Measurements from ENCODE around the gene TSPAN14. TPM values are rescaled to one million over a fixed set of nuclear protein-coding genes. Genes with fewer than 3 reads are reported as not detected.

The TSPAN14 gene
- polyA plus RNA-seq, 2 donors: 50.6 to 63.2 TPM

GRCh38 chr10:80465839-80466590 lies 11.9 kb downstream of the TSPAN14 start:
- WGBS, 2 donors: 72 to 79% methylated on average over 10 of the region's 10 CpGs
- no peaks in the 10 kb centered on the region for H3K27me3 ChIP-seq (ENCODE audit: control insufficient read depth in 1 of 2, insufficient read depth in 2 of 2, low read length in 2 of 2)

GRCh38 chr10:80466724-80467326 lies 12.7 kb downstream of the TSPAN14 start:
- no peaks in the 10 kb centered on the region for H3K27me3 ChIP-seq (ENCODE audit: control insufficient read depth in 1 of 2, insufficient read depth in 2 of 2, low read length in 2 of 2)
- peaks cover 0 to 7% of the 10 kb centered on the region in 2 donors for H3K36me3 ChIP-seq (ENCODE audit: control insufficient read depth in 2 of 2, insufficient read depth in 2 of 2, low read length in 1 of 2)
- no peaks in the 10 kb centered on the region for H3K9me3 ChIP-seq (ENCODE audit: control insufficient read depth in 2 of 2, insufficient read depth in 1 of 2, low read depth in 1 of 2, low read length in 1 of 2)
- H3K4me1 ChIP-seq (ENCODE audit: control insufficient read depth in 2 of 2, insufficient read depth in 2 of 2, low read length in 1 of 2): peaks cover 22 to 47% of the 10 kb centered on the region in 2 donors
- H3K27ac ChIP-seq (ENCODE audit: low read depth in 2 of 2, low read length in 1 of 2): peak overlapping the region; percentile 78 to 86
- 64 to 69% methylated on average over 10 of the region's 10 CpGs for WGBS, 2 donors
- no peak overlapping the region for H3K4me3 ChIP-seq (ENCODE audit: low read depth in 1 of 2, low read length in 2 of 2)

More at GRCh38 chr10:80465839-80466590, 11.9 kb downstream of the TSPAN14 start:
- H3K4me1 ChIP-seq (ENCODE audit: control insufficient read depth in 2 of 2, insufficient read depth in 2 of 2, low read length in 1 of 2): peaks cover 22 to 47% of the 10 kb centered on the region in 2 donors
- peak overlapping the region; percentile 58 to 94 for H3K27ac ChIP-seq (ENCODE audit: low read depth in 2 of 2, low read length in 1 of 2)
- peaks cover 0 to 7% of the 10 kb centered on the region in 2 donors for H3K36me3 ChIP-seq (ENCODE audit: control insufficient read depth in 2 of 2, insufficient read depth in 2 of 2, low read length in 1 of 2)
- no peaks in the 10 kb centered on the region for H3K9me3 ChIP-seq (ENCODE audit: control insufficient read depth in 2 of 2, insufficient read depth in 1 of 2, low read depth in 1 of 2, low read length in 1 of 2)
- H3K4me3 ChIP-seq (ENCODE audit: low read depth in 1 of 2, low read length in 2 of 2): no peak overlapping the region

DNA sequence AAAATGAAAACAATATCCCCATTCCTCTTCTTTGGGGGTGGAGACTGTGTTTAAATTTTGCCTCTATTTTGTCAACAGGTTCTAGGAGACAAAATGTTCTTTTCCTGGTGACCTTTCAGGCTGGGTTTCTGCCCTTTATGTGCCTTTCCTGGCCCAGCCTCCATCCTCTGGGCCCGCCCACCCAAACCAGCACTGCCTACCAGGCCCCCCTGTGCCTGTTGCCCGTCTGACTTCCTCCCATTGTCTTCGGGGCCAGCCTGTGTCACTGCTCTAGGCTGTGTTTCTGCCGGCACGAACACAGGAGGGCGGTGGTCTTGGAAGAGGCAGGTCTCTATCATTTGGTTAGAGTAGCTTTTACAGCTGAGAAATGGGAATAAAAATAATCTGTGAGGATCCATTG lies 13.9 kb downstream of the TSPAN14 start:
- Histone ChIP-seq H3K27me3 (ENCODE audit: control insufficient read depth in 1 of 2, insufficient read depth in 2 of 2, low read length in 2 of 2) (no peaks in the 10 kb centered on the region), H3K36me3 (ENCODE audit: control insufficient read depth in 2 of 2, insufficient read depth in 2 of 2, low read length in 1 of 2) (peaks cover 0 to 8% of the 10 kb centered on the region in 2 donors), H3K27ac (ENCODE audit: low read depth in 2 of 2, low read length in 1 of 2) (peak overlapping the region; percentile 79 to 86), H3K4me3 (ENCODE audit: low read depth in 1 of 2, low read length in 2 of 2) (peak overlapping the region in 1 of 2 donors; percentile 28), H3K9me3 (ENCODE audit: control insufficient read depth in 2 of 2, insufficient read depth in 1 of 2, low read depth in 1 of 2, low read length in 1 of 2) (no peaks in the 10 kb centered on the region), H3K4me1 (ENCODE audit: control insufficient read depth in 2 of 2, insufficient read depth in 2 of 2, low read length in 1 of 2) (peaks cover 22 to 44% of the 10 kb centered on the region in 2 donors)
- 28 to 43% methylated on average over 6 of the region's 6 CpGs for WGBS, 2 donors

- 40 to 45% methylated on average over 7 of the region's 7 CpGs for WGBS, 2 donors
- H3K27ac ChIP-seq (ENCODE audit: low read depth in 2 of 2, low read length in 1 of 2): peak overlapping the region; percentile 79 to 86
- no peaks in the 10 kb centered on the region for H3K27me3 ChIP-seq (ENCODE audit: control insufficient read depth in 1 of 2, insufficient read depth in 2 of 2, low read length in 2 of 2)
- H3K4me3 ChIP-seq (ENCODE audit: low read depth in 1 of 2, low read length in 2 of 2): peak overlapping the region in 1 of 2 donors; percentile 23
- peaks cover 19 to 50% of the 10 kb centered on the region in 2 donors for H3K4me1 ChIP-seq (ENCODE audit: control insufficient read depth in 2 of 2, insufficient read depth in 2 of 2, low read length in 1 of 2)
- peaks cover 0 to 15% of the 10 kb centered on the region in 2 donors for H3K36me3 ChIP-seq (ENCODE audit: control insufficient read depth in 2 of 2, insufficient read depth in 2 of 2, low read length in 1 of 2)
- no peaks in the 10 kb centered on the region for H3K9me3 ChIP-seq (ENCODE audit: control insufficient read depth in 2 of 2, insufficient read depth in 1 of 2, low read depth in 1 of 2, low read length in 1 of 2)
These were observed 14.8 kb downstream of the TSPAN14 start for GRCh38 chr10:80468806-80469421.

DNA sequence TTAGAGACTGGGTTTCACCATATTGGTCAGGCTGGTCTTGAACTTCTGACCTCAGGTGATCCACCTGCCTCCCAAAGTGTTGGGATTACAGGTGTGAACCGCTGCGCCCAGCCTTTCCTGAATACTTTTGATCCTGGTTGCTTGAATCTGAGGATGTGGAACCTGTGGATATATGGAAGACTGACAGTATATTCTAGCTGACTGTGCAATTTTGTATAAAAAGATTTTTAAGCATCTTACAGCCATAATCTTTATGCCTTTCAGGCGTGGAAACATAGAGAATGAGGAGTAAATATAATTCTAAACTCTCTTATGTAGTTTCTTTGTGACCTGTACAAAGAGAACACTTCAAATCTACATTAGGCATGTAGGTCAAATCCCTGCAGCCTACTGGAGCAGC lies 16.2 kb downstream of the TSPAN14 start:
- H3K36me3 ChIP-seq (ENCODE audit: control insufficient read depth in 2 of 2, insufficient read depth in 2 of 2, low read length in 1 of 2): peaks cover 0 to 13% of the 10 kb centered on the region in 2 donors
- H3K27ac ChIP-seq (ENCODE audit: low read depth in 2 of 2, low read length in 1 of 2): peak overlapping the region; percentile 94 to 95
- H3K9me3 ChIP-seq (ENCODE audit: control insufficient read depth in 2 of 2, insufficient read depth in 1 of 2, low read depth in 1 of 2, low read length in 1 of 2): no peaks in the 10 kb centered on the region
- no peak overlapping the region for H3K4me3 ChIP-seq (ENCODE audit: low read depth in 1 of 2, low read length in 2 of 2)
- 83% methylated on average over 3 of the region's 3 CpGs for WGBS, 2 donors
- H3K27me3 ChIP-seq (ENCODE audit: control insufficient read depth in 1 of 2, insufficient read depth in 2 of 2, low read length in 2 of 2): no peaks in the 10 kb centered on the region
- H3K4me1 ChIP-seq (ENCODE audit: control insufficient read depth in 2 of 2, insufficient read depth in 2 of 2, low read length in 1 of 2): peaks cover 6 to 46% of the 10 kb centered on the region in 2 donors

GRCh38 chr10:80471001-80471400 lies 16.9 kb downstream of the TSPAN14 start:
- WGBS, 2 donors: 48 to 51% methylated on average over 3 of the region's 3 CpGs

DNA sequence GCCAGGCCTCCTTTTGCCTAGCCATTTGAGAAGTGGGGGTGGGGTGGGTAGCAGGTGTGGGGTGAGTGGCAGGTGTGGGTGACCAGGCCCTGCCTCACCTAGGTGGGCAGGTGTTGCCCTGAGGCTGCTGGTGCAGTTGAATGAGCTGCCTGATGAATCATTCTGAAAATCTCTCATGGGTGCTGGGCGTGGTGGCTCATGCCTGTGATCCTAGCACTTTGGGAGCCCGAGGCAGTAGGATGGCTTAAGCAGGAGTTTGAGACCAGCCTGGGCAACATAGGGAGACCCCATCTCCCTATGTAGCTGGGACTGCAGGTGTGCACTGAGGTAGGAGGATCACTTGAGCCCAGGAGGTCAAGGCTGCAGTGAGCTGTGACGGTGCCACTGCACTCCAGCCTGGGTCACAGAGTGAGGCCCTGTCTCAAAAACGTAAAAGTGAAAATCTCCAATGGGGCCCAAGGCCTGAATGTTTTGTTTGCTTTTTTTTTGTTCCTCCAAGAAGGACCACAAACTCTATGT lies 17.7 kb downstream of the TSPAN14 start:
- H3K27ac ChIP-seq (ENCODE audit: low read depth in 2 of 2, low read length in 1 of 2): peak overlapping the region; percentile 94 to 95
- WGBS, 2 donors: 37 to 44% methylated on average over 4 of the region's 4 CpGs
- H3K27me3 ChIP-seq (ENCODE audit: control insufficient read depth in 1 of 2, insufficient read depth in 2 of 2, low read length in 2 of 2): no peaks in the 10 kb centered on the region
- H3K36me3 ChIP-seq (ENCODE audit: control insufficient read depth in 2 of 2, insufficient read depth in 2 of 2, low read length in 1 of 2): peaks cover 0 to 13% of the 10 kb centered on the region in 2 donors
- H3K4me1 ChIP-seq (ENCODE audit: control insufficient read depth in 2 of 2, insufficient read depth in 2 of 2, low read length in 1 of 2): peaks cover 3 to 47% of the 10 kb centered on the region in 2 donors
- no peak overlapping the region for H3K4me3 ChIP-seq (ENCODE audit: low read depth in 1 of 2, low read length in 2 of 2)
- H3K9me3 ChIP-seq (ENCODE audit: control insufficient read depth in 2 of 2, insufficient read depth in 1 of 2, low read depth in 1 of 2, low read length in 1 of 2): no peaks in the 10 kb centered on the region

More at GRCh38 chr10:80471001-80471400, 16.9 kb downstream of the TSPAN14 start:
- no peaks in the 10 kb centered on the region for H3K27me3 ChIP-seq (ENCODE audit: control insufficient read depth in 1 of 2, insufficient read depth in 2 of 2, low read length in 2 of 2)
- H3K36me3 ChIP-seq (ENCODE audit: control insufficient read depth in 2 of 2, insufficient read depth in 2 of 2, low read length in 1 of 2): peaks cover 0 to 11% of the 10 kb centered on the region in 2 donors
- H3K27ac ChIP-seq (ENCODE audit: low read depth in 2 of 2, low read length in 1 of 2): peak overlapping the region; percentile 94 to 95
- no peak overlapping the region for H3K4me3 ChIP-seq (ENCODE audit: low read depth in 1 of 2, low read length in 2 of 2)
- H3K4me1 ChIP-seq (ENCODE audit: control insufficient read depth in 2 of 2, insufficient read depth in 2 of 2, low read length in 1 of 2): peaks cover 3 to 45% of the 10 kb centered on the region in 2 donors
- H3K9me3 ChIP-seq (ENCODE audit: control insufficient read depth in 2 of 2, insufficient read depth in 1 of 2, low read depth in 1 of 2, low read length in 1 of 2): no peaks in the 10 kb centered on the region

GRCh38 chr10:80472234-80473095 lies 18.4 kb downstream of the TSPAN14 start:
- 24 to 46% methylated on average over 9 of the region's 9 CpGs for WGBS, 2 donors
- H3K36me3 ChIP-seq (ENCODE audit: control insufficient read depth in 2 of 2, insufficient read depth in 2 of 2, low read length in 1 of 2): peaks cover 0 to 15% of the 10 kb centered on the region in 2 donors
- no peaks in the 10 kb centered on the region for H3K27me3 ChIP-seq (ENCODE audit: control insufficient read depth in 1 of 2, insufficient read depth in 2 of 2, low read length in 2 of 2)
- H3K9me3 ChIP-seq (ENCODE audit: control insufficient read depth in 2 of 2, insufficient read depth in 1 of 2, low read depth in 1 of 2, low read length in 1 of 2): no peaks in the 10 kb centered on the region
- H3K4me1 ChIP-seq (ENCODE audit: control insufficient read depth in 2 of 2, insufficient read depth in 2 of 2, low read length in 1 of 2): peaks cover 0 to 48% of the 10 kb centered on the region in 2 donors
- H3K27ac ChIP-seq (ENCODE audit: low read depth in 2 of 2, low read length in 1 of 2): peak overlapping the region; percentile 94 to 95
- no peak overlapping the region for H3K4me3 ChIP-seq (ENCODE audit: low read depth in 1 of 2, low read length in 2 of 2)

Data from esophagus (tissue), 2 donors.